Nephron (organoid): ENCODE data around the gene TSSK2.
A peak's percentile ranks its signal among the peaks of the same experiment; 100 is the strongest.

Source experiments
- H3K27ac Mint-ChIP-seq, 3 experiments: 2 replicates each; pipeline ENCODE4 v1.8.0; 2020; ENCODE audit warnings: mixed read lengths in 3 of 3, mild to moderate bottlenecking in 2 of 3, moderate library complexity in 1 of 3
- H3K27me3 Mint-ChIP-seq: 2 replicates; pipeline ENCODE4 v1.8.0; 2021; ENCODE audit warnings: low read depth, mild to moderate bottlenecking, moderate library complexity, mixed read lengths
- H3K36me3 Mint-ChIP-seq: 2 replicates; pipeline ENCODE4 v1.8.0; 2020; ENCODE audit warnings: low read depth, mixed read lengths
- H3K4me1 Mint-ChIP-seq: 2 replicates; pipeline ENCODE4 v1.8.0; 2020; ENCODE audit warnings: mixed read lengths
- H3K4me3 Mint-ChIP-seq, 3 experiments: 2 replicates each; pipeline ENCODE4 v1.8.0; 2020; ENCODE audit warnings: mild to moderate bottlenecking in 3 of 3, mixed read lengths in 3 of 3, moderate library complexity in 2 of 3
- H3K9me3 Mint-ChIP-seq: 2 replicates; pipeline ENCODE4 v1.8.0; 2020; ENCODE audit warnings: mixed read lengths
- CTCF ChIP-seq, 3 experiments: fragments of 200-600 bp; sonication (generic); IDR thresholded peaks; one replicate each; pipeline ENCODE4 v1.5.0; 2021; ENCODE audit warnings: antibody characterized with exemption in 3 of 3; ENCODE audit not compliant: unreplicated experiment in 3 of 3

The TSSK2 gene

GRCh38 chr22:19120829-19121630 lies 10.1 kb upstream of the TSSK2 start:
- Mint-ChIP-seq H3K9me3 (no peaks in the 10 kb centered on the region), H3K4me1 (peaks cover 50% of the 10 kb centered on the region), H3K36me3 (no peaks in the 10 kb centered on the region), H3K27me3 (peaks cover 6% of the 10 kb centered on the region), H3K4me3 (peak overlapping the region; percentile 88 to 94 (median 89)), H3K27ac (peak overlapping the region; percentile 64 to 91 (median 82))
- no peak for TF ChIP-seq CTCF (IDR thresholded peaks at IDR 0.05; ENCODE audit: unreplicated experiment in 3 of 3)

DNA sequence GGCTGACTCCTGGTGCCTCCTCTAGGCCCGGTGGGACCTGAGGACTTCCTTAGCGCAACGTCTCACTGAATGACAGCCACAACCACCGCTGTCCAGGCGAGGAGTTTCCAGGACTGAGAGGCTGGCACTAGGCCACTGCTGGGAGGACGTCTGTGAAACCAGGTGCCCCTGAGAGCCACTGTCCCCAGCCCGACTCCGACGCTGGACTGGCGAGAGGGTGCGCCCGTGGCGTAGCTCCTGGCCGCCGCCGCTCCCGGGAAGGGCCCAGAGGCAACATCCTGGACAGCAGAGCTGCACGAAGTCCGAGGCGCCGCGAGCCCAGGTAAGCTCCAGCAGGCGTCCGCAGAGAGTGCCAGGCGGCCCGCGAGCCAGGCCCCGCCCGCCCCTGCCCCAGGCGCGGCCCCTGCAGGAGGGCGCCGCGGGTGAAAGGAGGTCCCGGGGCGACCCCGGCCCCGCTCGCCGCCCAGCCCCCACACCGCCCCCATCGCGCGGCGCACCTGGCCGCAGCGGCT lies 9.4 kb upstream of the TSSK2 start:
- Mint-ChIP-seq H3K36me3 (no peaks in the 10 kb centered on the region), H3K27ac (peak overlapping the region; percentile 64 to 91 (median 82)), H3K4me1 (peaks cover 44% of the 10 kb centered on the region), H3K27me3 (peaks cover 6% of the 10 kb centered on the region), H3K9me3 (no peaks in the 10 kb centered on the region), H3K4me3 (peak overlapping the region; percentile 88 to 94 (median 89))
- no peak for TF ChIP-seq CTCF (IDR thresholded peaks at IDR 0.05; ENCODE audit: unreplicated experiment in 3 of 3)

GRCh38 chr22:19122143-19122751 lies 8.9 kb upstream of the TSSK2 start, which contains the start of gene DGCR2:
TSS of gene DGCR2 (minus strand) at chr22:19122412. CDS start at chr22:19122206, 206 bp downstream.
- no peak for TF ChIP-seq CTCF (IDR thresholded peaks at IDR 0.05; ENCODE audit: unreplicated experiment in 3 of 3)
- H3K9me3 Mint-ChIP-seq = no peaks in the 10 kb centered on the region
- peaks cover 6% of the 10 kb centered on the region for H3K27me3 Mint-ChIP-seq
- no peaks in the 10 kb centered on the region for H3K36me3 Mint-ChIP-seq
- peak within 1 kb of the TSS; percentile 88 to 94 (median 89) for H3K4me3 Mint-ChIP-seq
- peaks cover 38% of the 10 kb centered on the region for H3K4me1 Mint-ChIP-seq
- peak within 1 kb of the TSS; percentile 64 to 91 (median 82) for H3K27ac Mint-ChIP-seq

DNA sequence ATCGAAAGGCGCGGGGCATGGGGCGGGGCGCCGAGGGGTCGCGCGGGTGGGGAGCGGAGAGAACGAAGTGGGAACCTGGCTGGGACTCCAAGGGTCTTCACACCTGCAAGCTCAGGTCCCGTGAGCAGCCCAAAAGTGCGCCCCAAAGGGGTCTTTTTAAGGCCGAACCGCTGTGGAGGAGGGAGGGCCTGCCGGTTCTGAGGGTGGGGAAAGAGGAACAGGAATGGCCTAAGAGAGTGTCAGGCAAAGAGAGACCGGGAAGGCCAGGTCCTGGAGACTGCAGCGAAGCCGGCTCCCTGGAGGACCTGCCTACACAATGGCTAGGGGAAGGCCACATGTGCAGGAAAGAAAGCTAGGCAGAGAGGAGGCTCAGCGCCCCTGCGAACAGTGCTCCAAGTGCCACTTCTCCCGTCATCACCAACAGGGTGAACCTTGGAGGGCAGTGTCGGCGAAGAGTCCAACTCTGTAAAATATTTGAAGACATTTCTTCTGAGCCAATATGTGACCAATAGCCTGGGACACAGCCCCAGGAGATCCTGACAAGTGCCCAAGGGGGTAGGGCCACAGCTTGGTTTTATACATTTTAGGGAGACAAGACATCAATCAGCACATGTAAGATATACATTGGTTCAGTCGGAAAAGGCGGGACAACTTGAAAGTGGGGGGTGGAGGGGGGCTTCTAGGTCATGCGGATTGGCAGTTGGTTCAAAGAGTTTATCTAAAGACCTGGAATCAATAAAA lies 8.2 kb upstream of the TSSK2 start:
- peaks cover 6% of the 10 kb centered on the region for H3K27me3 Mint-ChIP-seq
- no peaks in the 10 kb centered on the region for H3K9me3 Mint-ChIP-seq
- no peaks in the 10 kb centered on the region for H3K36me3 Mint-ChIP-seq
- H3K27ac Mint-ChIP-seq = peak overlapping the region in 2 of 3 experiments; percentile 57 to 71
- H3K4me3 Mint-ChIP-seq = peak overlapping the region; percentile 86 to 88 (median 87)
- TF ChIP-seq CTCF (IDR thresholded peaks at IDR 0.05; ENCODE audit: unreplicated experiment in 3 of 3) = no peak
- peaks cover 35% of the 10 kb centered on the region for H3K4me1 Mint-ChIP-seq

DNA sequence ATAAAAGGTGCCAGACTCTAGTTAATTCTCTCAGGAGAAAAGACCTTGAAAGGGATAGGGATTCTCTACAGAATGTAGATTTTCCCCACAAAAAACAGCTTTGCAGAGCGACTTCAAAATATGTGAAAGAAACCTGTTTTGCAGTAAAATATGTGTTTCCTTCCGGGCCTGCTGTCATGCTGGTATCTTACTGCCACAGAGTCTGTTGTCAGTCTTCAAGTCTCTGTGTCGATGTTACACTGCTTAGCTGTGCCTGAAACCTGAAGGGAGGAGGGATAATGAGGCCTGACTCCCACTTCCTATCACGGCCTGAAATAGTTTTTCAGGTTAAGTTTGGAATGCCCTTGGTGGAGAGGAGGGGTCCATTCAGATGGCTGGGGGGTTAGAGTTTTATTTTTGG lies 7.2 kb upstream of the TSSK2 start:
- peaks cover 31% of the 10 kb centered on the region for H3K4me1 Mint-ChIP-seq
- no peaks in the 10 kb centered on the region for H3K9me3 Mint-ChIP-seq
- peak overlapping the region in 1 of 3 experiments; percentile 62 for H3K4me3 Mint-ChIP-seq

More for the DNA sequence above, 7.2 kb upstream of the TSSK2 start:
- TF ChIP-seq CTCF (IDR thresholded peaks at IDR 0.05; ENCODE audit: unreplicated experiment in 3 of 3) = no peak
- H3K27me3 Mint-ChIP-seq = peaks cover 9% of the 10 kb centered on the region
- no peaks in the 10 kb centered on the region for H3K36me3 Mint-ChIP-seq
- no peak overlapping the region for H3K27ac Mint-ChIP-seq
